Neural progenitor cell (in vitro differentiated cells): ENCODE results near the gene MAN2A1.

ENCODE experiments used
- CTCF ChIP-seq: fragments of 200-600 bp; sonication (generic); IDR thresholded peaks from 2 replicates; pipeline ENCODE4 v1.5.1; 2017; ENCODE audit warnings: antibody characterized with exemption, mild to moderate bottlenecking
- EZH2 ChIP-seq: fragments of 200-600 bp; sonication (generic); IDR thresholded peaks from 2 replicates; pipeline ENCODE4 v1.6.1; 2017; ENCODE audit warnings: antibody characterized with exemption, mild to moderate bottlenecking, moderate library complexity
- EZH2phosphoT487 ChIP-seq: fragments of 200-600 bp; sonication (generic); IDR thresholded peaks from 2 replicates; pipeline ENCODE4 v1.6.1; 2017; ENCODE audit warnings: antibody characterized with exemption

- no peak for TF ChIP-seq CTCF
- TF ChIP-seq EZH2: no peak
- TF ChIP-seq EZH2phosphoT487: no peak
Measured at GRCh38 chr5:109877670-109878045, 187.9 kb downstream of the MAN2A1 start.
